ENCODE results near the gene NKX1-2. TPM values are rescaled to one million over a fixed set of nuclear protein-coding genes. Genes with fewer than 3 reads are reported as not detected.

The NKX1-2 gene
- total RNA-seq (2014; rRNA removed; shearing (Covaris generic); ENCODE audit: low replicate concordance), result not detected in 2 replicates

DNA sequence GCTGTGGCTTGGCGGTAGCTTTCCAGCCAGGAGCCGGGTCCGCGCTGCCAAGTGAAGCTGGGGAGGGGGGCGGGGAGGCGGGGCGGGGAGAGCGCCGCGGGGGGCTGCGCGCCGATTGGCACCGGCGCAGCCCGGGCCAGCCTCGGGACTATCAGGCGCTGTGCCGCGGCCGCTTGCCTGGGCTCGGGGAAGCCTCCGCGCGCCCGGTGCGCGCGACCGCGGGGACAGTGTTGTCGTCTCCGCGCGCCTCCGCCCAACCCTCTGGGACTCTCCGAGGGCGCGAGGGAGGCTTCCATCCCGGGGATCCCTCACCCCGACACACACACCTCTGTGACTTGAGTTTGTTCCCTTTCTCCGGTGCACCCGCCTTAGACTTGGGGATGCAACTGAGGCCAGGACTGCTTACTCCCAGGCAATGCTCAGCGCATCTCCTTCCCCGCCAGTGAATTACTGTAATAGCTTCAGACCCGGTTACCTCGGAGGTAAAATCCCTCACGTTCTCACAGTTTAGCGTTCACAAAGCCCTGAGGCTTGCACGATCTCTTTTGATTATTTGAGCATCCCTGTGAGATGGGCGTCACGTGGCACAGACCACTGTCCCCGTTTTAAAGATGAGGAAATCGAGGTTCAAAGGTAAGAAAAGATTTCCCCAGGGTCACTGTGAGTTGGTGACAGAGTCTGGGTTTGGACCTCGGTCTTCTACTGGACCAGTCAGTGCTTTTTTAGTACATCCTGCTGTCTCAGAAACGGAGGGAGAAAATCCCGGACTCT is at the start of gene NKX1-2:
Gene NKX1-2 (minus strand): TSS at position 24 of the 771 bp plus-strand sequence. CDS start 92 bp downstream, outside the sequence.
- in situ Hi-C loops (cut with HindIII; ENCODE audit: low pct_unique_long_range_greater_than_20kb, low sequenced_read_pairs), result no loop called here
- no peak for DNase-seq (ENCODE audit: low read depth)

DNA sequence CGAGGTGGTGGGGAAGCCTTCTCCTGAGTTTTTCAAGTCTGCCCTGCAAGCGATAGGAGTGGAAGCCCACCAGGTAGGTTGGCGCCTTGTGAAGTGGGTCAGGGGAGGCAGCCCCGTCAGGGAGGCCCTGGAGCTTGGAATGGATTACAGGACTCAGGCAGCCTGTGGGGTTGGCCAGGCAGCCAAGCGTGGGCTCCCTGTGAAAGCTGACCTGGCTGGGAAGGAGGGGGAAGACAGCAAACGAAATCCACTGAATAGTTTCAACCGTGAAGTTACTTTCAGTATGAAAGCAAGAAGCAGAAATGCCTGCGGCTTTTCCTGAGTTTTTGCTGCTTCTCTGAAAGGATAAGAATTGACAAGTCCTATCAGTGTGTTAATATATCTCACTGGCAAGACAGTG is 48.2 kb upstream of the NKX1-2 start:
- DNase-seq (ENCODE audit: low read depth), result no peak
- in situ Hi-C loops (cut with HindIII; ENCODE audit: low pct_unique_long_range_greater_than_20kb, low sequenced_read_pairs), result no loop called here

DNA sequence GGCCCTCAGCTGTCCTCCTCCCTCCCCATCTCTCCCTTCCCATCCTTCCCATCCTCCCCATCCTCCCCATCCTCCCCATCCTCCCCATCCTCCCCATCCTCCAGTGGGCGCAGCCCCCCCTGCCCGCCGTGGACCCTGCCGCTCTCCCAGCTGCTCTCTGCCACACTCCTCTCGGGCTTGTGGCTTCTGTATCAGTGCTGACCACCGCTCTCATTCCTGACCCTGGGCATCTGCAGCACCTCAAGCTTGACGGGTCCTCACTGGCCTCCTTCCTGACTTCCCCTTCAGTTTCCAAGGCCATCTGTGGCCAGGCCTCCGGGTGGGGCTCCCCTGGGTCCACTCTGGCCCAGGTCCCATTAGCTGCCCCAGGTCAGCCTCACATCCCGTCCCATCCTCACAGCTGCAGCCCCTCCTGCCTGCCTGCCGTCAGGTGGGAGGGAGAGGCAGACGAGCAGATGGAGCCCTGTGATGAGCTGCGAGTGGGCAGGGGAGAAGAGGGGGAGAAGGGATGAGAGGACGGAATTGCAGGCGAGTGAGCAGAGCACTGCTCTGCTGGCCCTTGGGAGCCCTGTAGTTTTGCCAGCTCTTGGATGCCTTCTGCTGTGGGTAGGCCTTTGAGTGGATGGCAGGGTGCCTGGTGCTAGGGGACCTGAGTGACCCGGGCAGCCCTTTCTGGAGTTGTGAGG is 47.5 kb upstream of the NKX1-2 start:
- in situ Hi-C loops (cut with HindIII; ENCODE audit: low pct_unique_long_range_greater_than_20kb, low sequenced_read_pairs), result no loop called here
- DNase-seq (ENCODE audit: low read depth), result no peak

DNA sequence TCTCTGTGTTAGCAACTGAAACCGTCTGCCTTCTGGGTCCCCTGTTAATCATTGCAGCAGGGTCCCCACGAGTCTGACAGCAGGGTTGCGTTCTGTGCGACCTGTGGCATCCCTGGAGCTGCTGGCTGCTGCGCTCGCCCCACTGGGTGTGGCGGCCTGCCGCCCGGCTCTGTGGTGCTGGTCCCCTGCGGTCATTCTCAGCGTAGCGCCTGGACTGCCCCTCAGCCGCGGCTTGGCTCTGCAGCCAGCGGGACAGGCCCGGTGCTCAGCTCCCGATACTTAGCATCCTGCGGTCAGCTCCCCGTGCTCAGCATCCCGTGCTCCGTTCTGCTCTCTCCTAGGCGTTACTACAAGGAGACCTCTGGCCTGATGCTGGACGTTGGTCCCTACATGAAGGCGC is 46.8 kb upstream of the NKX1-2 start:
- in situ Hi-C loops (cut with HindIII; ENCODE audit: low pct_unique_long_range_greater_than_20kb, low sequenced_read_pairs), result no loop called here
- DNase-seq (ENCODE audit: low read depth), result no peak

DNA sequence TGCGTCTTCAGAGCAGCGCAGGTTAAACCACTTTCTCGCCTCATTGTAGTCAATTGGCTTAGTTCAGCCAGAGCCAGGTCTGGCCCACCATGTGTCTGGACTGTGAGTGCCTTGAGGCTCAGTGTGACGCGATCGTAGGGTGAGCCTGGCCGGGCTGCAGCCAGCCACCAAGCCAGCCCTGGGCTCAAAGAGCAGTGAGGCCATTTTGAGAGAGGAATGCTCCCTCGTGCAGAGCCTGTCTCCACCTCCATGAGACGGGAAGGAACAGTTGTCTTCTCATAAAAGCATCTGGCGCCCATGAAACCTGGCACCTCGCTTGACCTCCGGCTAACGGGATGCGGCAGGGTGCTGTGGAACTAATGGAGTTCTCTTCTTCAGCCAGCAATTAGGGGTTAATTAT is 46.3 kb upstream of the NKX1-2 start:
- in situ Hi-C loops (cut with HindIII; ENCODE audit: low pct_unique_long_range_greater_than_20kb, low sequenced_read_pairs), result no loop called here
- DNase-seq (ENCODE audit: low read depth), result no peak

DNA sequence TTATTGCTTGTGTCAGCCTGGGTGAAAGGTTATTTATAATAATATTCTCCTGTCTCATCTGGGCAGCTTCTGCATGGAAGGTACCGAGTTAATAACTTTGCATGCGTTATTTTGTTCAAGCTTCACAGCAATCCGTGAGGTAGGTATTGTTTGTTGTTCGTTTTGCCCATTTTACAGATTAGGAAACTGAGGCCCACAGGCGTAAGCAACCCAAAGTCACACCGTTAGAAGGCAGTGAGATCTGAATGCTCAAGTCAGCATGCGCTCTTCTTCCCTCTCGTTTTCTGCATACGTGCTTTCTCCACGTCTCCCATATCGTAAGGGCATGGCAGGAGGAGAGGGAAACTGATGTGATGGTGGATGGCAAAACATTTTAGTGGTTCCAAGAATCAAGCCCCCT is 45.9 kb upstream of the NKX1-2 start:
- in situ Hi-C loops (cut with HindIII; ENCODE audit: low pct_unique_long_range_greater_than_20kb, low sequenced_read_pairs), result no loop called here
- no peak for DNase-seq (ENCODE audit: low read depth)

DNA sequence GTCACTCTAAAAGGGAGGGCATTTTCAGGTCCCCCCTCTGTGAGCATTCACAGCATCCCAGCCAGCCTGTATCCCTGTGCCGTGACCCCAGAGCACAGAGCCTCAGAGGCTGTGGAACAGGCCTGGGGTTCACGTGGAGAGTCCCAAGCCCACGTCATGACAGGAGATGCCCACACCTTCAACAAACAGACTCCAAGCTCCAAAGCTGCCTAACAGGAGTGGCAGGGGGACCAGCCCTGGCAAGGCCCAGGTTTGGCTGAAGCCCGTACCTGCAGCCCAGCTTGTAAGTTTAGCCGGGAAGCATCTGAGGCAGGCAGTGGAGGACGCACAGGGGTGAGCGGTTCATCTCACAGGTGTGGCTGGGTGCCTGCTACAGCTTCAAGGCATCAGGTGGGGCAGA is 45.3 kb upstream of the NKX1-2 start:
- DNase-seq (ENCODE audit: low read depth), result no peak
- in situ Hi-C loops (cut with HindIII; ENCODE audit: low pct_unique_long_range_greater_than_20kb, low sequenced_read_pairs), result no loop called here

DNA sequence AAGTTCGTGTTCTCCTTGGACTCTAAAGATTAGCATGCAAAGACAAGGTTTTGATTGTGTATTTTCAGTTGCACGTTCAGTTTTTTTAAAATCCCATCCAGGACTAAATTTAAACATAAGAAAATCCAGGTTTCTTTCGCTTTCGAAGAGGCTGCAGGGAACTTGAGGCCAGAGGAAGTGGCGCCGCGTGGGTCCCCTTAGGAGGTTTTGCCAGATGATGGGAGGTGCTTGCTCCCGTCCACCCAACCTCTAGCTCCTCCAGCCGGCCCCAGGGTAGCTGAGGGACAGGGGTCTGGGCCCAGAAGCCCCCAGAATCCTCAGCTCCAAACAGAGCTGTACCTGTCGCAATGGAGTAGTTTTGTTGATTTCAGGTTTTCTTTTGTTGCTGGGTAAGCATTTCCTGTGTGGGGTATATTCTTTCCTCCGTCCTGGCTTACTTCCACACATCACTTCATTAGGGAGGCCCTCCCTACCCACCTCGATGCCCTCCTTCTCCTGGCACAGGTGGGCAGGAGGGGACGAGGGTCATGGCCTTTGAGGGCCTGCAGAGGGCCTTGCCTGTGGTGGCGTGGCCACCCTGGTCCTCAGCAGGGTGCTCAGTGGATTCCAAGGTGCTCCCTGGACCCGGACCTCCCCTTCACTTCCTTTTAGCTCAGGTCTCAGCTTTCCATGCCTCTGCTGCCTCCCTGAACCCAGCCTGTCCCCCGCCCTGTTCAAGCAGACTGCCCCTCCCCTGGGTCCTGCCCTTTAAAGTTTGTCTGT is 44.4 kb upstream of the NKX1-2 start:
- in situ Hi-C loops (cut with HindIII; ENCODE audit: low pct_unique_long_range_greater_than_20kb, low sequenced_read_pairs), result no loop called here
- no peak for DNase-seq (ENCODE audit: low read depth)

DNA sequence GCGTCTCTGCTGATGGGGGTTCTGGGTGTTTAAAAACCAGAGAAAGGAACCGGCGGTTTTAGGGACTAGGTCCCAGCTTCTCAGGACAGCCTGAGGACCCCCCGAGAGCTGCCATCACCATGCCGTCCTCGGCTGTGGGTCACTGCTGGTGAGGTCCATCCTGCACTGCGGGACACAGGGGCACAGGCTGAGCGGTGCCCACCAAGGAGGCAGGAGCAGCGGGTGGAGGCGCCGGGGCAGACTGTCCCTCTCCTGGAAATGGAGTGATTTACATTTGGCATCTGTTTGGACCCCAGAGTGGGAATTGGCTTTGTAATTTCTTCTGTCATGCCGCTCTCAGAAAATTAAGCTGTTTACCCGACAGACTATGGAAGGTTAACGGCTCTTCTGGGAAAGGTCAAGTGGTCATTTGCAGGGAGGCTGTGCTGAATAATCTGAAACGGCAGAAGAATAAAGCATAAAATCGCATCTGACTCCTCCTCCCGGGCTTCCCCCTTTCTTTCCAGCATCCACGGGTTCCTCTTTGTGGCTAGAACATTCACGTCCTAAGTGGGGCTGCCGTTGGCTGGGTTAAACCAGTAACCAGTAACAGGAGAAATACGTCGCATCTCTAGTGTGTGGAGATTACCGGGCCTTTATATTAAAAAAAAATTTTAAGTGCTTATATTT is 43.5 kb upstream of the NKX1-2 start:
- in situ Hi-C loops (cut with HindIII; ENCODE audit: low pct_unique_long_range_greater_than_20kb, low sequenced_read_pairs), result no loop called here
- no peak for DNase-seq (ENCODE audit: low read depth)

DNA sequence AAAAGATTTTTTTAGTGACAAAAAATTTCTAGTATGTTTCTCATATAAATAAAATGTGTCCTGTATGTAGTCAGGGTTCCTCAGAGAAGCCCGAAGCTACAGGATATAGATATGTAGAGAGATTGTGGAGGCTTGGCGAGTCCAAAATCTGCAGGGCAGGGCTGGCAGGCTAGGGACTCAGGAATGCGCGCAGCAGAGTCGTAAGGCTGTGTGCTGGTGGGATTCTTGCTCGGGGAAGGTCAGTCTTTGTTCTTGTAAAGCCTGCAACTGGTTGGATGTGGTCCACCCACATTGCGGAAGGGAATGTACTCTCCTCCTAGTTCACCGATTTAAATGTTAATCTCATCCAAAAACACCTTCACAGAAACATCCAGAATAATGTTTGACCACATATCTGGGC is 42.4 kb upstream of the NKX1-2 start:
- DNase-seq (ENCODE audit: low read depth), result no peak
- in situ Hi-C loops (cut with HindIII; ENCODE audit: low pct_unique_long_range_greater_than_20kb, low sequenced_read_pairs), result no loop called here

DNA sequence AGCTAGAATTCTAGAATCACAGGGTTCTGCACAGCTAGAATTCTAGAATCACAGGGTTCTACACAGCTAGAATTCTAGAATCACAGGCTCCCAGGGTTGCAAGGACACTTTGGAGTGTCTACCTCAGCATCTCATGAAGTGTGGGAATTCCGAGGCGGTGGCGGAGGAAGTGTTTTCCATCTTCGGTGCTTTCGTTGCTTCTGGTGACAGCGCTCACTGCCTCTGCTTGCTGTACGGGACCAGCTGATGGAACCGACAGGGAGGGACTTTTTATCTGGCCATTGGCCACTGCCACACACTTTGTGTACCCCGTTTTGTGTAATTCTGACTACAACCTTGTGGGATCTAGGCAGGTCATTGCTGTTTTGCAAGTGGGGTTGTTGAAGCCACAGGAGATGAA is 41.3 kb upstream of the NKX1-2 start:
- in situ Hi-C loops (cut with HindIII; ENCODE audit: low pct_unique_long_range_greater_than_20kb, low sequenced_read_pairs), result no loop called here
- no peak for DNase-seq (ENCODE audit: low read depth)

DNA sequence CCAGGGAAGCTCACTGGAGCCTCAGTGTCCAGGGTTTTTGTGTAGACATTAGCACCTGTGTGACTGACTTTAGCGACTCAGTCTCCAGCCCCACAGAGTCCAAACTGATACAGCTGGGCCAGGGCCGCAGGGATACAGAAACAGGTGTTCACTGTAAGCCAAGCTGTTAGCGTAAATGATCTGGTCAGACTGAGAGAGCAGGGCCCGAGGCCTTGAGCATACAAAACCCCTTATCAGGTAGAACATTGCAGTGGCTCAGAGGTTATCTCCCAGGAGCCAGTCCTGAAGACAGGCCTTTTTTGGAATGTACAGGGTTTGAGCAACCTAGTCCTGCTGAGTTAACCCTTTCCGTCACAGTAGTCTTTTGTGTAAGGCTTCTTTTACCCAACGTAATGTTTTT is 36.8 kb upstream of the NKX1-2 start:
- in situ Hi-C loops (cut with HindIII; ENCODE audit: low pct_unique_long_range_greater_than_20kb, low sequenced_read_pairs), result no loop called here
- no peak for DNase-seq (ENCODE audit: low read depth)

DNA sequence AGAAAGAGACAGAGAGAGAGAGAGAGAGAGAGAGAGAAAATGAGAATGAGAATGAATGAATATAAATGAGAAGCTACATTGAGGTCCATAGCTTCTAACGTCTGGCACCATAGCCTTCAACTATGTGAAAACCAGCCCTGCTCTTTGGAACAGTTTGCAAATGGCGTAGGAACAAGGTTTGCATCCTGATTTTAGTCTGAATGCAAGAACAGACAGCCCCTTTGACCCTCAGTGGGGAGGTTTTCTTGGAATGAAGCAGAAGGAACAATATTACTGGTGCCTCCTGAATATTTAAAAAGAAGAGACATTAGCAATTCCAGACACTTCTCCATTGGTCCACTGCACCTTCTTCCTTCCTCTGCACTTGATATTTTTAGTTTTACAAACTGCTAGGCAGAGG is 34.8 kb upstream of the NKX1-2 start:
- in situ Hi-C loops (cut with HindIII; ENCODE audit: low pct_unique_long_range_greater_than_20kb, low sequenced_read_pairs), result no loop called here
- DNase-seq (ENCODE audit: low read depth), result no peak

DNA sequence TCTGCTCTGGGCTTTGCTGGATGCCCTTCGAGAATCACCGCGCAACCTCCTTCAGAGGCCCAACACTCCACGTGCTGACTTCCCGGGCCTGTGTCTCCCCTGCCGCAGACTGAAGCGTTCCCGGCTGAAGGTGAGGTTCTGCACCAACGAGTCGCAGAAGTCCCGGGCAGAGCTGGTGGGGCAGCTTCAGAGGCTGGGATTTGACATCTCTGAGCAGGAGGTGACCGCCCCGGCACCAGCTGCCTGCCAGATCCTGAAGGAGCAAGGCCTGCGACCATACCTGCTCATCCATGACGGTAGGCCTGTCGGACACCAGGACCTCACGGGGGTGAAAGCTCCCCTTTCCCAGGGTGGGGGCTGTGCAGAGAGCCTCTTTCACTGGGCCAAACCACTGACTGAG is 34.2 kb upstream of the NKX1-2 start:
- DNase-seq (ENCODE audit: low read depth), result no peak
- in situ Hi-C loops (cut with HindIII; ENCODE audit: low pct_unique_long_range_greater_than_20kb, low sequenced_read_pairs), result no loop called here

DNA sequence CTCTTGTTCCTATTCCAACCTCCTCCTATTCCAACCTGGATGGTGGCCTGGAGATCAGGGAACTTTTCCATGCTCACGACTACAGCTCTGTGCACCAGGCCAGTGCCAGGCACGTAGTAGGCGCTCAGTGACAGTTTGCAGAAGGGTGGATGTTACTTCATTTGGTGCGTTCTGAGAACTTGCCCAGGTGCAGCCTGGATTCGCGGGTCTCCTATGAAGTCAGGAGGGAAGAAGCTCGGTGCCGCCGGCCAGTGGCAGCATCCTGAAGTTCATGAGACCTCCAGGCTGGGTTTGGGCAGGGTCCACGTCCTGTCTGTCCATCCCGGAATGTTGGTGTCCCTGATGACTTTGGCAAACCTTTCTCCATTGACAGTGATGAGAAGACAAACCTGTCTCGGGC is 33.0 kb upstream of the NKX1-2 start:
- in situ Hi-C loops (cut with HindIII; ENCODE audit: low pct_unique_long_range_greater_than_20kb, low sequenced_read_pairs), result no loop called here
- DNase-seq (ENCODE audit: low read depth), result no peak

DNA sequence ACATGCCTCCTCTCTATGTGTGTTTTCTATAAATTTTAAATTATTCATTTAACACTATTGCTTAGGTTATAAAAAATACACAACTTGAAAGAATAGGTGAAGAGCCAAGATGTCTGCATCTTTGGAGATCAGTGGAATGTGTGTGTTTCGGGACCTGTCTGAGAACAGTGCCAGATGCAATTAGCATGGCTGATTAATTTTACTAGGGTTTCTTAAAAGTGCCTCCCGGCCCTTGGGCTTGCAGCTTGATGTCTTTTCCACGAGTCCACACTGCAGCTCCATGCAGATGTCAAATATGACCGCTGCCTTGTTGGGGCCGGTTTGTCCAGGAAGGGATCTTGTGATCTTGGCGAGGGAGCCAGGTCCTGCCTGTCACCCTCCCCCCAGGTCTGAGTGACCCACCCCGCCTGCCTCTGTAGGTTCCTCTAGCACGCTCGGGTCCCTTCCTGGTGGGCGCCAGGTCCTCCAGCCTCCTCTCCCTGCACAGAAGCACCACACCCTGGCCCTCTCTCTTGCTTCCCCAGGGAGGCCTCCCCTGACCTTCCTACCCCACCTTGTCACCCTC is 32.5 kb upstream of the NKX1-2 start:
- no peak for DNase-seq (ENCODE audit: low read depth)
- in situ Hi-C loops (cut with HindIII; ENCODE audit: low pct_unique_long_range_greater_than_20kb, low sequenced_read_pairs), result no loop called here

DNA sequence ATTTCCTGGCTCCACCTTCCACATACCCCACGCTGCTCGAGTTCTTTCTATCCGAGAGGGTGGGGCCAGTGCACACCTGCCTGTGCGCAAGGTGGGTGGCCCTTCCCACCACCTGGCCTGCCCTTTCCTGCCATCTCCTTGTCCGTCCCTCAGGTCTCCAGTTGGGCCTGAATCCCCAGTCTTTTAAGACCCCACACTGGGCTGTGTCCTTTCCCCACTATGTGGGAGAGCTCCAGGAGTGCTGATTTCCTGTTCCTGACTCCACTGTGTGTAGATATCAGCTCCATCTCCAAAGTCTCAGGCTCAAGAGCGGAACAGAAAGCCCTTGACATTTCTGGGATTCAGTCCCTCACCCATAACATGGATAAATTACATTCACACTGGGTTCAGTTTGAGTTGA is 31.9 kb upstream of the NKX1-2 start:
- DNase-seq (ENCODE audit: low read depth), result no peak
- in situ Hi-C loops (cut with HindIII; ENCODE audit: low pct_unique_long_range_greater_than_20kb, low sequenced_read_pairs), result no loop called here

DNA sequence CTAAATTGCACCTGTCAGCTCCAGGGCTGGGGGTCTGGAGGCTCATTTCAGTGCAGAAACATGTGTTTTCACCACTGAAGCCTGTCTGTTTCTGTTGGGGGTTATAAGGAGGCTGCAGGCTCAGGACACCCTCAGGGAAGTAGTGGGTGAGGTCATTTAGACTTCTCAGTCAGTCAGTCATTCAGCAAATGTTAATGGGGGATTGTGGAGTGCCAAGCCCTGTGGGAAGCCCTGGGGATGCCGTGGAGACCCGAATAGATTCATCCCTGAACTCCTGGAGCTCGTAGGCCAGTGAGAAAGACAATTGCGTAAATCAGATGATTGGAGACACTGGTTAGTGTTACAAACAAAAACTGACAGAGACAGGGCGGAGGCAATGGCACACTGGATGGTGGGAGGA is 31.0 kb upstream of the NKX1-2 start:
- DNase-seq (ENCODE audit: low read depth), result no peak
- in situ Hi-C loops (cut with HindIII; ENCODE audit: low pct_unique_long_range_greater_than_20kb, low sequenced_read_pairs), result no loop called here

Data from Caki2 (cell line).